Measurements from ENCODE around the gene ZSCAN2.
"Not testable (repeated sequence)": the region's sequence is repeated elsewhere in the genome, so short reads cannot be mapped to it uniquely, and the experiment has no call there.

The ZSCAN2 gene
- 12.1 to 13.3 reads per million in 2 experiments for total RNA-seq

- DNase-seq (ENCODE audit: low read depth) = peak; percentile 91
Measured at GRCh38 chr15:84600687-84601554, at the start of gene ZSCAN2. TSS of gene ZSCAN2 (plus strand) at chr15:84601009. CDS start at chr15:84603928, 2,919 bp downstream.

GRCh38 chr15:84551624-84552023, 49.2 kb upstream of the ZSCAN2 start:
- not testable (repeated sequence) for DNase-seq (ENCODE audit: low read depth)

- DNase-seq (ENCODE audit: low read depth) = no peak
Measured at GRCh38 chr15:84552896-84553295, 47.9 kb upstream of the ZSCAN2 start.

- not testable (repeated sequence) for DNase-seq (ENCODE audit: low read depth)
Measured at GRCh38 chr15:84556690-84557089, 44.1 kb upstream of the ZSCAN2 start.

GRCh38 chr15:84568021-84568420, 32.8 kb upstream of the ZSCAN2 start:
- not testable (repeated sequence) for DNase-seq (ENCODE audit: low read depth)

GRCh38 chr15:84570164-84570735, 30.6 kb upstream of the ZSCAN2 start:
- DNase-seq (ENCODE audit: low read depth) = peak; percentile 12

- no peak for DNase-seq (ENCODE audit: low read depth)
Measured at GRCh38 chr15:84572231-84572630, 28.6 kb upstream of the ZSCAN2 start.

GRCh38 chr15:84575493-84575892, 25.3 kb upstream of the ZSCAN2 start:
- DNase-seq (ENCODE audit: low read depth) = no peak

GRCh38 chr15:84577891-84578290, 22.9 kb upstream of the ZSCAN2 start:
- not testable (repeated sequence) for DNase-seq (ENCODE audit: low read depth)

- not testable (repeated sequence) for DNase-seq (ENCODE audit: low read depth)
Measured at GRCh38 chr15:84579261-84579721, 21.5 kb upstream of the ZSCAN2 start.

- not testable (repeated sequence) for DNase-seq (ENCODE audit: low read depth)
Measured at GRCh38 chr15:84581676-84582428, 19.0 kb upstream of the ZSCAN2 start.

GRCh38 chr15:84582583-84583157, 18.1 kb upstream of the ZSCAN2 start:
- no peak for DNase-seq (ENCODE audit: low read depth)

- not testable (repeated sequence) for DNase-seq (ENCODE audit: low read depth)
Measured at GRCh38 chr15:84583921-84584320, 16.9 kb upstream of the ZSCAN2 start.

GRCh38 chr15:84586696-84587095, 14.1 kb upstream of the ZSCAN2 start:
- DNase-seq (ENCODE audit: low read depth) = no peak

GRCh38 chr15:84588053-84588874, 12.5 kb upstream of the ZSCAN2 start:
- peak; percentile 73 for DNase-seq (ENCODE audit: low read depth)

- no peak for DNase-seq (ENCODE audit: low read depth)
Measured at GRCh38 chr15:84590406-84590805, 10.4 kb upstream of the ZSCAN2 start.

- DNase-seq (ENCODE audit: low read depth) = no peak
Measured at GRCh38 chr15:84591815-84592214, 9.0 kb upstream of the ZSCAN2 start.

GRCh38 chr15:84594617-84595290, 6.1 kb upstream of the ZSCAN2 start:
- no peak for DNase-seq (ENCODE audit: low read depth)

GRCh38 chr15:84595660-84596059, 5.1 kb upstream of the ZSCAN2 start:
- no peak for DNase-seq (ENCODE audit: low read depth)

GRCh38 chr15:84597296-84597695, 3.5 kb upstream of the ZSCAN2 start:
- no peak for DNase-seq (ENCODE audit: low read depth)

All from T follicular helper cell (primary cell).